Kidney glomerular epithelial cell (primary cell): ENCODE measurements around the gene SELENOT.
"Not testable (repeated sequence)": the region's sequence is repeated elsewhere in the genome, so short reads cannot be mapped to it uniquely, and the experiment has no call there.

ENCODE experiments used
- DNase-seq: peaks from one replicate; lab custom pipeline; 2025; lab: John Stamatoyannopoulos, UW

The SELENOT gene

DNA sequence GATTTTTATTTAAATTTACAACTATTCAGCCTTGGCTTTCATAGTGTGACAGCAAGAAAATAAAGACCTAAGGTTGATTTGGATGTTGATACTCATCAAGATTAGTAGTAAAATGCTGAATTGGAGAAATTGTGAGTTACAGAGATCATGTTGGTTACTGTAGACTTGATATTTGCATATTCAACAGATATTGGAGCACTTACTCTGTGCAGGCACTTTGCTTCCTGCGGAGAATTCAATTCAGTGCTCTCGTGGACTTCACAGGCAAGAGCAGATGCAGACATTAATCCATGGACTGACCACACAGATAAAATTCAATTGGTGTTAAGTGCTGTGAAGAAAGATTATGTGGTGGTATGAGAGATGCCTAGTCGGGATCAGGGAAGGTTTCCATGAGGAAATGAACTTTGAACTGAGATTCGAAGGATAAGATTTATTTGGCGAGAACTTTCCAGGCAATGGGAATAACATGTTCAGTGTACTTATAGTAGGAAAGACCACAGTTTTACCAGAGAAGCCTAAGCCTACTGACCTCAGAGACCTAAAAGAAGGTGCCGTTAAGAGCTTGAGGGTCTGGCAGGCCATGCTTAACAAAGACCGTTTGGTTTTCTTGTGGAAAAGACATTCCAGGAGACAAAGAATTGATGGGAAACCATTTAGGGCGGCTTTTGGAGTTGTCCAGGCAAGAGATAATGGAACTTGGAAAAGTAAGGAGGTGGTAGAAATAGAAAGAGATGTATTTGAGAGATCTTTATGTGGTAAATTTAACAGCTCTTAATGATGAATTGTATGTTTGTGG lies 4.3 kb downstream of the SELENOT start:
- no peak for DNase-seq

DNA sequence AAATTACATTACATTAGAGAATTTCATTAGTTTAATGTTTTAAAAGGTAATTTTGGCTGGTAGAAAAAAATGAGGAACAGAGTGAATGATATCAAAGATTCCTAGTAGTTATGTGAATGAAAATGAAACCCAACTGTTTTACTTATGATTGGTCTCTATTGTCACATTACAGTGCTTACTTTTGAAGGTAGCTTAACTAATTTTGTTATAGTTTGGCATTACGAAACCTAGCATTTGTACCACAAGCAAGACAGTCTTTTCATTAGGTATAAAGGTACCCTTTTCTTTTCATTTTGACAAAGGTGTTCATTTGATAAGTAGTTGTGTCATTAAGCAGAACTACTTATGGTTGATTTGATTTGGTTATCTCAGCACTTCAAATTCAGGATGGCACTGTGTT lies 6.9 kb downstream of the SELENOT start:
- DNase-seq, result no peak

DNA sequence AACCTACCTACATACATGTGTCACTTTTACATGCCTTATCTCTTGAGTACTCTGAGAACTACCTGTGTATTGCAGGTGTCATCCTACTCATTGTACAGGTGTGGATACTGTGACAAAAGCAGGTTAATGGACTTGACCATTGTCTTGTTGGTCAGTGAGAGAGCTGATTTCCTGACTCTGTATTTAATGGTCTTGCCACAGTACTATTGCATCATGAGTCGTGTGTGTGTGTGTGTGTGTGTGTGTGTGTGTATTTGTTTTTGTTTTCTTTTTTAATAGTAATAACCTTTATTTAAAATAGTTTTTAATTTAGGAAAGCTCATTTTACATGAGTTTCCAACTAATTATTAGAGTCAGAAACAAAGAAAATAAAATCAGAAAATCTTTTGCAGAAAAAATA lies 7.7 kb downstream of the SELENOT start:
- no peak for DNase-seq

DNA sequence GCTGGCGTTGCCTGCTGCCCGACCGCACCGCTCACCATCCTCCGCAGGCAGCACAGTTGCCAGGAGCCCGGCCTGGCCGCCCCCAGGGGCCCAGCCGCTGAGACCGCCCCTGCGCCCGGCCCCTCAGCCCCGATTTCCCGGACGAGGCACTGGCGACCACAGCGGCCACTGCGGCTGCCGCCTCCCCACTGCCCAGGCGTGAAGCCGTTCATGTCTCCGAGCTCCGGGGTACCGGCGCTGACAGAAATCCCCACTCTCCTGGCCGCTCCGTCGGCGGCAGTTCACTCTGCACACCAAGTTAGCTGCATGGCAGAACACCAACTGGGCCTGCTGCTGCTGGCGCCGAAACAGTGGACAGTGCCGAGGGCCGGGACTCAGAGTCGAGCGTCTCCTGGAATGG lies 8.5 kb downstream of the SELENOT start:
- no peak for DNase-seq

DNA sequence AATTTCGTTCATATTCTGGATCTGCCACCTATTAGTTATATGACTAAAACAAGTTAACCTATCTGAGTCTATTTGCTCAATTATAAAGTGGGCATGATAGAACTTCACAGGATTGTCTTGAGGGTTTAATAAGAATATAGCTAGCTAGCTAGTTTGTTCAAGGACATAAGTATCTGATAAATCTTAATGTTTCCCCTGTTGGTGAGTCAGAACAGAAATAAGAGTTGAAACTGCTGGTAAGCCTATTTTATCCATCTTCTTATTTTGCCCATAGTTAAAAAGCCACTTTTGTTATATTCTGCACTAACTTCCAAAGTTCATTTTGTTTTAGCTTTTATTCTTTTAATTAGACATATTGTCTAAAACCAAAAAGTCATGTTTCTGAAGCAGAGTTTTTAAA lies 9.4 kb downstream of the SELENOT start:
- DNase-seq, result no peak

DNA sequence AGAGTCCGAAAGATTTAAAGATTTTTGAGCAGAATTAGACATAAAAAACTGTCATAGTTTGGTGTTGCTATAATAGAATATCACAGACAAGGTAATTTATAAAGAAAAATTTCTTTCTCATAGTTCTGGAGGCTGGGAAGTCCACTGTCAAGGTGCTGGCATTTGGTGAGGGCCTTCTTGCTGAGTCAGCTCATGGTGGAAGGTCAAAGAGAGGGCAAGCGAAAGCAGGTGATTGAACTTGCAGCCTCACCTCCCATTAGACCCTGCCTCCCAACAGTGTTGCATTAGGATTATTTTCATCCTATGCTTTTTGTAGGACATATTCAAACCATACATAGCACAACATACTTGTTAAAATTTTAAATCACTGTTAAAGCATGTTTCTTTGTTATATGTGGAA lies 9.9 kb downstream of the SELENOT start:
- no peak for DNase-seq

DNA sequence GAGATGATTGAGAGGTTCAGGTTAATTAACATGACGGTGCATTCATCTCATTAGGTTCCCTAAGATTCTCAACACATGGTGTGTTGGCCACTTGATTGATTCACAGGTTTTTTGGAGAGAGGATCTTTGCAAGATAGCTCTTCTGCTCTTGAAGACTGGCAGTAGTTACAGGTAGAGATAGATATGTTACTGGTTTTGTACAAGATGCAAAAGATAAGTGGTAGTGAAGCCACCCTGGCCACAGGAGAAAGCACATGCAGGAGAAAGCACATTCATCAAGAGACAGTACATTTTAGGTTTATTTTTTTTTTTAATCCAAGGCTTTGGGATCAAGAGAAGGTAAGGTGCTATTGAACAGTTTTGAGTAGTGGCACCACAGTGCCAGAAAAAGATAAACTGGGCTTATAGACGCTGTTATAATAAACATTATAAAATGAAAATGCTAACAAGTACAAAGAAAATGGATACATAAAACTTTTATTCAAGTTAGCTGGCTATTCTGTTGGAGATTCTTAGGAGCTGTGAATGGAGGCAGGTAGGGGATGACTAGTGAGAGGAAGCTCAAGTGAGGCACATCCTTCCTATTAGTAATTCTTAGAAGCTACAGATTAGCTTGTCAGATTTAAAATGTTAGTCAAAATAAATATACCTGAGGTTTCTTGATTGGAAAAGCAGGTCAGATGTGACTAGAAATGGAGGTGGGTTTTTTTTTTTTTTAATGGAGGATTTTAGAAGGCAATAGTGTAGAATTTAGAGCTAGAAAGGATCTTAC lies 10.8 kb downstream of the SELENOT start:
- DNase-seq, result no peak

DNA sequence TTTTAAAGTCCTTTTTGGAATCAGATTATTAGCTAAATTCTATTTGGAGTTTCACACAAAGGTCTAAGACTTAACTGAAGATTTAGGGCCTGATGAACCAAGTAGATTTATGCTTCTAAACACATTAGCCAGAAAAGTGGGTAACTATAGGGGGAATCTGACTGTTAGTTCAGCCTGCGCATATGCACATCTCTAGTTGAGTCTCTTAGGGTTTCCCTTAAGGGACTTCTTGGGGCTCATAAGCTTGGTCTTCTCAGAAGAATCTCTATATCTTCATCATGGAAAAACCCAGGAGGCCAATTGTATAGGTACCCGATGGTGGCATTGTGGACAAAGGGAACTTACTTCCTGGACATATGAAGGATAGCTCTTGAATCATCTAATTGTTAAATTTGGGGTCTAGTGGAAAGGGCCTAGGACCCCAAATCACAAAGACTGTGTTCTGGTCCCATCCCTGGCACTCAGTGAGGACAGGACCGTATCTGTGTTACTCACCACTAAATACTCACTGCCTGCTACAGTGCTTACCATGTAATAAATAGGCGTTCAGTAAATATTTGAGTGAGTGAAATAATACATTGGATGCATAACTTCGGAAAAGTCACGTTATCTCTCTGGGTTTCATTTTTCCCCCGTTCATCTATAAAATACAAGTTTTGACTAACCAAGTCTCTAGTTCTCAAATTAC lies 17.0 kb downstream of the SELENOT start:
- DNase-seq, result no peak

DNA sequence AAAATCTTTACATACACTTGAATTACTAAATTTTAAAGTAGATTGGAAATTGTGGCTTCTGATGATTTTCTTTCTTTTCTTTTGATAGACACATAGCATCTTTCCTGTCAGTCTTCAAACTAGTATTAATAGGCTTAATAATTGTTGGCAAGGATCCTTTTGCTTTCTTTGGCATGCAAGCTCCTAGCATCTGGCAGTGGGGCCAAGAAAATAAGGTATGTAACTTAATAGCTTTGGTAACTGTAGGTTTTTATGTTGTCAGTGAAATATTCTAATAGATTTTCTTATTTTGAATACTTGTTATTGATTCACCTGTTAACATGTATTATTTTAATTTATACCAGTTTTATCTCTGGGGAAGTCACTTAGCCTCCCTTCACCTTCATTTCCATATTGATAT lies 19.8 kb downstream of the SELENOT start:
- not testable (repeated sequence) for DNase-seq

DNA sequence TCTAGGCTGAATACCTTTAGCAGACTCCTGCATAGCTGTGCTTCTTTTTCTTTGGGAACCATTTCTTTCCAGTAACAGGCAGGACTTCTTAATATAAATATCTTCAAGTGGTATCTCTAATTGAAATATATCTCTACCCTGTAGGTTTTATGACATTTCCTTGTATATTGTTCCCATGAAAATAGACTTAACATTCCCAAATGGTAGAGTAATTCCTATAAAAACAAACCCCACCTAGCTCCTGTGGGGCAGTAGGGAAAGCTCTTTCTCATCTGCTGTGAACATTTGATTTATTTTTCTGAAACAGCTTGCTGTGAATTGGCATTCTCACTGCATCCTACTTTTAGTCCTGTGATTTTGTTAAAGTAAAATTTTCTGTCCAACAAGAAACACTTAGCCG lies 20.8 kb downstream of the SELENOT start:
- no peak for DNase-seq

DNA sequence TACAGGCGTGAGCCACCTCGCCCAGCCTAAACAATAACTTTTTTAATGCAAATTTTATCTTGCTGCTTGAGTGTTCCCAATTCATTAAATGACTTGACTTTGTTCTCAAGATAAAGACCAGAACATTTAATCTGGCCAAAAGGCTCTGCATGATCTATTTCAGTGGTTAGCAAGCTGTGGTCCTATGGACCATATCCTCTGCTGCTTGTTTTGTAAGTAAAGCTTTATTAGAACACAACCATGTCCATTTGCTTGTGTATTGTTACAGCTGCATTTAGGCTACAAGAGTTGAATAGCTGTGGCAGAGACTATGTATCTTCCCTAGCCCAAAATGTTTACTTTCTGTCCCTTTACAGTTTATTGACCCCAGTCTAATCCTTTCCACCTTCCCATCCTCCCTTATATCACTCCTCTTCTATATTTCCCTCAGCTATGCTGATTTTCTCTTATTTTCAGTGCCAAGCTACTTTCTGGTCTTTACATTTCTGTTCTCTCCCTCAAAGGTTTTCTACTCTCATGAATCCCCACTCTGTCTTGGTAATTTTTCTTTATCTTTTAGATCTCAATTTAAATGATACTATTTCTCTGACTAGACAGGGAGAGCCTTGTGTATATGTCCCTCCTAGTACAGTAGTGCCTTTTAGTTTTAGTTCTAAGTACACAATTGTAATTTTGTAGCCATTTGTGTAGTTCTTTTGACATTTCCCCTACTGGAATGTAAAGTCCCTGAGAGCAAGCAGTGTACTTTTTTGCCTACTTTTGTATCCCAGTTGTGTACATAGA lies 23.2 kb downstream of the SELENOT start:
- no peak for DNase-seq

DNA sequence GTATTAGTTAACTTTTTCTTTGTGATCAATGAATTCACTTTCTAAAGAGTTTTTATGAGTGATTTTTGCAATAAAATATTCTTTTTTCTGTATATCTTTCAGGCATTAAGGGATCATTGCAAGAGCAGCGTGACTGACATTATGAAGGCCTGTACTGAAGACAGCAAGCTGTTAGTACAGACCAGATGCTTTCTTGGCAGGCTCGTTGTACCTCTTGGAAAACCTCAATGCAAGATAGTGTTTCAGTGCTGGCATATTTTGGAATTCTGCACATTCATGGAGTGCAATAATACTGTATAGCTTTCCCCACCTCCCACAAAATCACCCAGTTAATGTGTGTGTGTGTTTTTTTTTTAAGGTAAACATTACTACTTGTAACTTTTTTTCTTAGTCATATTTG lies 24.4 kb downstream of the SELENOT start:
- no peak for DNase-seq

DNA sequence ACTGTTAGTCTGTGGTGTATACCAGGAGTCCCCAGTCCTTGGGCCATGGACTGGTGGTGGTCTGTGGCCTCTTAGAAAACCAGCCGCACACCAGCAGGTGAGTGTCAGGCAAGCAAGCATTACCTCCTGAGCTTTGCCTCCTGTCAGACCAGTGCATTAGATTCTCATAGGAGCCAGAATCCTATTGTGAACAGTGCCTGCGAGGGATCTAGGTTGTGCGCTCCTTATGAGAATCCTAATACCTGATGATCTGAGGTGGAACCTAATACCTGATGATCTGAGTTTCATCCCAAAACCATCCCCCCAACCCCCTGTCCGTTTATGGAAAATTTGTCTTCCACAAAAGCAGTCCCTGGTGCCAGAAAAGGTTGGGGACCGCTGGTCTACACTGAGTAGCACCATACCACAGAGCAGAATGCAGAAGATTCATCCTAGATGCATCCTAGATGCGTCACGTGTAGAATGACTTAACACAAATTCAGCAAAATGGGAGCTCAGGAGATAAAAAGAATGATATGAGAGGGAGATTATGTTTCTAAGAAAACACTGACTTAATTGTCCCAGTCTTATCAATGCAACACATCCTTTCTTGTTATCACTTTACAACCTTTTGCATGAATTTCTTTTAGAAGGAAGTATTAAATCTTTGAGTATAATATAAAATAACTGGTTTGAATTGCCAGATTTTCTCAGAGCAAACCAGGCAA lies 28.5 kb downstream of the SELENOT start:
- no peak for DNase-seq

DNA sequence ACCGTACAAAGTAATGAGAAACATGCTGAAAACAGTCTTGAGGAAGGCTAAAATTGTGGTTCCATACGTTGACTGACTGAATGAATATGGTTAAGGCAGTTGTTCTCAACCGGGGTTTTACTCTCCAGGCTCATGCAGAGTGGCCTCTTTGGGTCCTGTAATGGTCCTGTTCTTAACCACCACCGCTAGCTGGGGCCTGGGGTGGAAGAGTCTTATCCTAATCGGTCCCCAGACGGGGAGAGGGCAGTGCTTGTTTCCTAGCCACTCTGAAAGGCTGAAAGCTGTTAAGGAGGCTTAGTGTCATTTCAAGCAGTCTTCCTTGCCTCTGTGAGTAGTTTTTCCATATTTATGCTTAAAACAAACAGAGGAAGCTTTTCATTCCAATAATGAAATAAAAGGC lies 32.0 kb downstream of the SELENOT start:
- no peak for DNase-seq

DNA sequence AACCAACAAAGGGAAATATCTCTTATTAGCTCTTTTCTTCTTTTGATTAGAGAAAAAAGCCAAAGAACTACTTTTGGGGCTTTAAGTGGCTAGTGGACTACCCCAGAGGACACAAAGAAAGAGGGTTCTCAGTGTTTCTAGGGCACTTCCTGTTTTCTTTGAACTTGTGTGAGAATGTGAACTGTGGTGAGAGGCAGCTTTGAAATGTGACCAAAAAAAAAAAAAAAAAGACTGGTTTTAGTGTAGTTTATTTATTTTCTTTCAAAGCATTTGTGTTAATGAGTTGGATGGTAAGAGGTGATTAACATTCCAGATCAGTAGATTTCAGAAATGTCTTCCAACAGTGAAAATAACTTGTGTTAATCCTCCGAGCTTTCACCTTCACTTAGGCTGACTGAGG lies 32.4 kb downstream of the SELENOT start:
- no peak for DNase-seq

DNA sequence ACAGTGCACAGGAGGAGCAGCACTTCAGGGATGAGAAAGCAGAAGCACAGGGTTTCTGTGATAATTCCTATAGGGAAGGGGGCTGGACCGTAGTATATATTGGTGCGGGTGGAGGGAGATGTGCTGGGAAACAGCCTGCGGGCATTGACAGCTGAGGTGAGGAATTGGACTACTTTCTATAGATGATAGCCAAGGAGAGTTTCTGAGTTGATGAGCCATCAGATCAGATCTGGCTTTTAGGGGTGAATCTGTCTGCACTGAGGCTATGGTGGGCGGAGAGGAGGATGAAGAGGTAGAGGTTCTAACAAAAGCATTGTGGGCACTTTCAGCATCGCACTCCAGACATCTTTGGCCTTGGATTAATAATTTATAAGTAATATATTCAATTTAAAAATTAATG lies 33.1 kb downstream of the SELENOT start:
- no peak for DNase-seq

DNA sequence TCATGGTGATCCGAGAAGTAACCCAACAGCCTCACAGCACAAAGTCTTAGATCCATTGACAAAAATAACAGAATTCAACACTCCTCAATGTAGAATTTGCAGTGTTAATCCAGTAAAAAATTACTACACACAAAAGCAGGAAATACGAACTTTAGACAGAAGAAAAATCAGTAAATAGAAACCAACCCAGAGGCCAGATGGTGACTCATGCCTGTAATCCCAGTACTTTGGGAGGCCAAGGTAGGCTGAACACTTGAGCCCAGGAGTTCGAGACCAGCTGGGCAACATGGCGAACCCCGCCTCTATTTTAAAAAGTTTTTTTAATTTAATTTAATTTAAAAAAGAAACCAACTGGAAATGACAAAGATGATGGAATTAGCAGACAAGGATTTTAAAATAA lies 36.1 kb downstream of the SELENOT start:
- no peak for DNase-seq

DNA sequence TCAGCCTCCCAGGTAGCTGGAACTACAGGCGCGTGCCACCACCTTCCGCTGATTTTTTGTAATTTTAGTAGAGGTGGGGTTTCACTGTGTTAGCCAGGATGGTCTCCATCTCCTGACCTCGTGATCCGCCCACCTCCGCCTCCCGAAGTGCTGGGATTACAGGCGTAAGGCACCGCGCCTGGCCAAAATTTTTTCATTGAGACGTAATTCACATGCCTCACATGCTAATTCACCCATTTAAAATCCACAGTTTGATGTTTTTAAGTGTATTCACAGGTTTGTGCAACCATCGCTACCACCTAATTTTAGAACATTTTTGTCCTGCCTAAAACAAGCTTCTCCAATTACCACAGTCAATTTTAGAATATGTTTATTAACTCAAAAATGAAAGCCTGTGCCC lies 37.1 kb downstream of the SELENOT start:
- DNase-seq, result no peak

DNA sequence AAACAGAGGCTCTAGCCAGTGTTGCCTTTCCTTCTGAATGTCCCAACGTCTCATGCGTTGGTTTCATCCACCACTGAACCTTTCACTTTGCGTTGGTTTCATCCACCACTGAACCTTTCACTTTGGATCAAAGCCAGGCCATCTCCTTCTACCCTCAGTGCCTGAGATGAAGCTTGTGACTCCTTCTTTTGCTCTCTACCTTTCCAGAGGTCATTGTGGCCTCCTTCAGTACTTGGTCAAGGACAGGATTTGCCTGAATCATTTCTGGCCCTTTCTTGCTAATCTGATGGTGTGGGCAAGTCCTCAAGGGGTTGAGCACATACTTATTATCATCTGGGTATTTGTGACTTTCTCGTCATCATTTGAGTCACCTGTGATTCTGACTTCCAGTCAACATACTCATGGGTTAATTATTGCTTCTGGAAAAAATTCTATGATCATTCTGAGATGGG lies 50.0 kb downstream of the SELENOT start:
- DNase-seq, result no peak

DNA sequence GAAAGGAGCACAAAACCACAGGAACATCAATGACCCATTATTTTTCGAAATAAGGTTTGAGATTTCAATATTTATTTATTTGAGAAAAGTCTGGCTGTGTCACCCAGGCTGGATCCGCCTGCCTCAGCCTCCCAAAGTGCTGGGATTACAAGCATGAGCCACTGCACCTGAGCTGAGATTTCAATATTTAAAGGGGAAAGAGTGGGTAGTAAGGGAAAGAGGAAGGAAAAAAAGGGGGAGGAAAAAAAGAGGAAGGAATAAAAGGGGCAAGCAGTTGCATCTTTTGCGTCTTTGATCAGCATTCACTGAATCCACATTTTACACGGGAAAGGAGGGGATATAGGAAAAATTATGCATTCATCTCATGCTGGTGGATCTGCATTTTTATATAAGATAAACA lies 53.2 kb downstream of the SELENOT start:
- DNase-seq, result no peak

DNA sequence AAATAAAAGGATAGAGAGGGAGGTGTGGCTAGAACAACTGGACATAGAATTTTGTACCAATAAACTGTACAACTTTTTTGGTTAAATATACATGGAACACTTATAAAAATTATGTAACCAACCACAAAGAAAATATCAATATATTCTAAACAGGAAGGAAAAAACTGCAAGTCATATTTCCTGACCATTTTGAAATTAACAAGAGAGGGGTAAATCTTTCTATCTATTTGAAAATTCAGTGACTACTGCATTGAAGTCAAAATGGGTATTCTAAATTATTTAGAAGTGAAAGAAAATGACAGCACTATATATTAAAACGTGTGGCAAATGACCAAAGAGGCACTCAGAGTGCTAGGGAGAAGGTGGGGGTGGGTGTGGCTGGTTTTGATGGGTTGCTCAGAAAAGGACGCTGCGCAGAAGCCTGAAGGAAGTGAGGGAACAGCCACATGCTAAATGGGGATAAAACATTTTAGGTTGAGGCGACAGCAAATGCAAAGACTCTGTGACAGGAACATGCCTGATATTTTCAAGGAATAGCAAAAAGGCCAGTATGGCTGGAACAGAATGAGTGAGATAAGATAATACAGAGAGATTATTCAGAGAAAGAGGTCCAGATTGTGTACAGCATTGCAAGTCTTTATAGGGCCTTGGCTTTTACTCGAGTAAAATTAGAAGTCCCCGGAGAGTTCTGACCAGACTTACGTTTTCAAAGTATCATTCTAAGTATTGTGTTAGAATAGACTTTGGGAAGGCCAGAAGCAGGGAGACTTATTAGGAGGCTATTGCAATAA lies 59.5 kb downstream of the SELENOT start:
- no peak for DNase-seq
